Measurements from ENCODE around the gene C2CD4D. TPM values are rescaled to one million over a fixed set of nuclear protein-coding genes. Genes with fewer than 3 reads are reported as not detected.

C2CD4D gene
- polyA plus RNA-seq, 1 donor from 2014 or later, result not detected

- H3K27me3 ChIP-seq (ENCODE audit: insufficient read depth, low read depth, low read length), result no peaks in the 10 kb centered on the region
Measured at GRCh38 chr1:151827853-151828252, 11.8 kb downstream of the C2CD4D start.

GRCh38 chr1:151825751-151826660, 13.6 kb downstream of the C2CD4D start:
- no peak overlapping the region for H3K4me3 ChIP-seq (ENCODE audit: low read length)
- H2AFZ ChIP-seq (ENCODE audit: low read depth, low read length), result no peak overlapping the region

More at GRCh38 chr1:151827853-151828252, 11.8 kb downstream of the C2CD4D start:
- Histone ChIP-seq H3K27ac (ENCODE audit: low read length) (no peak overlapping the region), H4K20me1 (ENCODE audit: insufficient read depth) (no peaks in the 10 kb centered on the region), H3K9ac (ENCODE audit: low read length) (no peak overlapping the region), H3K4me3 (ENCODE audit: low read length) (no peak overlapping the region), H3F3A (ENCODE audit: insufficient read depth, low read length, poor library complexity, severe bottlenecking) (no peaks in the 10 kb centered on the region), H2AFZ (ENCODE audit: low read depth, low read length) (no peak overlapping the region), H3K9me3 (ENCODE audit: low read length) (no peaks in the 10 kb centered on the region), H3K9me2 (ENCODE audit: insufficient read depth, low read length) (no peaks in the 10 kb centered on the region), H3K79me2 (replicated peaks; ENCODE audit: insufficient read depth, low read length) (no peaks in the 10 kb centered on the region), H3K4me2 (ENCODE audit: low read length) (no peak overlapping the region), H3K36me3 (ENCODE audit: insufficient read depth, low read length) (no peaks in the 10 kb centered on the region)
- TF ChIP-seq MXI1 (conservative IDR thresholded peaks at IDR 0.05; ENCODE audit: poor library complexity, severe bottlenecking), result no peak

More at GRCh38 chr1:151825751-151826660, 13.6 kb downstream of the C2CD4D start:
- Histone ChIP-seq H3K9me2 (ENCODE audit: insufficient read depth, low read length) (no peaks in the 10 kb centered on the region), H4K20me1 (ENCODE audit: insufficient read depth) (no peaks in the 10 kb centered on the region), H3K79me2 (replicated peaks; ENCODE audit: insufficient read depth, low read length) (no peaks in the 10 kb centered on the region), H3K9ac (ENCODE audit: low read length) (no peak overlapping the region), H3K36me3 (ENCODE audit: insufficient read depth, low read length) (no peaks in the 10 kb centered on the region), H3K27me3 (ENCODE audit: insufficient read depth, low read depth, low read length) (no peaks in the 10 kb centered on the region), H3K9me3 (ENCODE audit: low read length) (no peaks in the 10 kb centered on the region), H3K4me2 (ENCODE audit: low read length) (no peak overlapping the region), H3K27ac (ENCODE audit: low read length) (no peak overlapping the region), H3F3A (ENCODE audit: insufficient read depth, low read length, poor library complexity, severe bottlenecking) (no peaks in the 10 kb centered on the region)
- no peak for TF ChIP-seq RAD21 (conservative IDR thresholded peaks at IDR 0.05)
- no peak for TF ChIP-seq MXI1 (conservative IDR thresholded peaks at IDR 0.05; ENCODE audit: poor library complexity, severe bottlenecking)
- TF ChIP-seq EZH2 (IDR thresholded peaks at IDR 0.05; ENCODE audit: borderline replicate concordance, insufficient read depth, low read length, poor library complexity, severe bottlenecking), result no peak
- no peak for TF ChIP-seq EP300 (conservative IDR thresholded peaks at IDR 0.05; ENCODE audit: poor library complexity, severe bottlenecking)
- no peak for TF ChIP-seq POLR2AphosphoS5 (IDR thresholded peaks at IDR 0.05)
- TF ChIP-seq, protein P1, sequence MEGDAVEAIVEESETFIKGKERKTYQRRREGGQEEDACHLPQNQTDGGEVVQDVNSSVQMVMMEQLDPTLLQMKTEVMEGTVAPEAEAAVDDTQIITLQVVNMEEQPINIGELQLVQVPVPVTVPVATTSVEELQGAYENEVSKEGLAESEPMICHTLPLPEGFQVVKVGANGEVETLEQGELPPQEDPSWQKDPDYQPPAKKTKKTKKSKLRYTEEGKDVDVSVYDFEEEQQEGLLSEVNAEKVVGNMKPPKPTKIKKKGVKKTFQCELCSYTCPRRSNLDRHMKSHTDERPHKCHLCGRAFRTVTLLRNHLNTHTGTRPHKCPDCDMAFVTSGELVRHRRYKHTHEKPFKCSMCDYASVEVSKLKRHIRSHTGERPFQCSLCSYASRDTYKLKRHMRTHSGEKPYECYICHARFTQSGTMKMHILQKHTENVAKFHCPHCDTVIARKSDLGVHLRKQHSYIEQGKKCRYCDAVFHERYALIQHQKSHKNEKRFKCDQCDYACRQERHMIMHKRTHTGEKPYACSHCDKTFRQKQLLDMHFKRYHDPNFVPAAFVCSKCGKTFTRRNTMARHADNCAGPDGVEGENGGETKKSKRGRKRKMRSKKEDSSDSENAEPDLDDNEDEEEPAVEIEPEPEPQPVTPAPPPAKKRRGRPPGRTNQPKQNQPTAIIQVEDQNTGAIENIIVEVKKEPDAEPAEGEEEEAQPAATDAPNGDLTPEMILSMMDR (IDR thresholded peaks at IDR 0.05; ENCODE audit: poor library complexity, severe bottlenecking), result no peak
- TF ChIP-seq SMC3 (conservative IDR thresholded peaks at IDR 0.05; ENCODE audit: poor library complexity), result no peak
- no peak for TF ChIP-seq TAF1 (IDR thresholded peaks at IDR 0.05; ENCODE audit: low read depth)
- TF ChIP-seq REST (IDR thresholded peaks at IDR 0.05; ENCODE audit: borderline replicate concordance), result no peak
